ENCODE measurements around the gene ZG16B. TPM values are rescaled to one million over a fixed set of nuclear protein-coding genes. Genes with fewer than 3 reads are reported as not detected.

The ZG16B gene
- total and polyA plus RNA-seq, 2 of the 8 experiments (the other 6 are each of a cell fraction or from before 2014, with no cell fraction given), result 0.11 TPM; not detected in 1

GRCh38 chr16:2854700-2855309, 24.7 kb downstream of the ZG16B start:
- Histone ChIP-seq H2BK15ac (ENCODE audit: low read length) (no peak overlapping the region), H3K27me3 (replicated peaks in 1 of 4; ENCODE audit: control insufficient read depth in 3 of 4, extremely low read depth in 1 of 4, insufficient read depth in 3 of 4, low read length in 3 of 4) (peaks cover 2 to 21% (median 8%) of the 10 kb centered on the region in 4 experiments; a peak in 4 of 7 replicates), H4K91ac (replicated peaks; ENCODE audit: insufficient read length, low read length) (no peak overlapping the region), H4K5ac (ENCODE audit: insufficient read length, low read depth, low read length) (no peak overlapping the region), H3K23me2 (ENCODE audit: low read depth, low read length) (peaks cover 11% of the 10 kb centered on the region; the same call in 1 of the 2 replicates), H4K8ac (ENCODE audit: extremely low read depth, insufficient read depth, low read length) (no peak overlapping the region), H3K36me3 (ENCODE audit: control insufficient read depth in 2 of 4, insufficient read depth in 4 of 4, low read length in 3 of 4) (peaks cover 0 to 3% (median 0%) of the 10 kb centered on the region in 4 experiments; a peak in 1 of 8 replicates), H3K9me3 (ENCODE audit: insufficient read depth in 2 of 2, low read depth in 1 of 2, low read length in 1 of 2) (peaks cover 8 to 15% of the 10 kb centered on the region in 2 experiments), H2BK20ac (ENCODE audit: low read length) (no peak overlapping the region), H3K9ac (replicated peaks in 1 of 4; ENCODE audit: extremely low read depth in 1 of 4, low read depth in 3 of 4, low read length in 3 of 4) (no peak overlapping the region), H3K27ac (ENCODE audit: low read depth, low read length) (no peak overlapping the region), H4K20me1 (replicated peaks in 1 of 2; ENCODE audit: control insufficient read depth in 1 of 2, insufficient read depth in 2 of 2, low read length in 2 of 2) (no peaks in the 10 kb centered on the region), H2AK5ac (ENCODE audit: low read depth, low read length) (no peak overlapping the region), H3K14ac (ENCODE audit: insufficient read length) (no peak overlapping the region), H3K4me3 (ENCODE audit: extremely low read depth in 1 of 4, insufficient read depth in 2 of 4, low read depth in 3 of 4, low read length in 4 of 4) (no peak overlapping the region), H3K18ac (ENCODE audit: extremely low read depth, low read length) (no peak overlapping the region), H2BK5ac (ENCODE audit: low read depth, low read length) (no peak overlapping the region), H3K56ac (replicated peaks; ENCODE audit: insufficient read length, low read depth, low read length) (no peak overlapping the region), H3K23ac (ENCODE audit: insufficient read length) (no peak overlapping the region), H3K4me1 (replicated peaks in 1 of 4; ENCODE audit: control insufficient read depth in 3 of 4, insufficient read depth in 4 of 4, low read length in 3 of 4) (peaks cover 3 to 12% (median 6%) of the 10 kb centered on the region in 4 experiments; a peak in 5 of 7 replicates), H2BK120ac (replicated peaks; ENCODE audit: low read depth, low read length) (no peak overlapping the region), H3K4me2 (ENCODE audit: insufficient read depth in 1 of 2, low read depth in 2 of 2, low read length in 2 of 2) (no peak overlapping the region), H3K79me2 (ENCODE audit: control insufficient read depth in 1 of 2, insufficient read depth in 2 of 2, low read length in 2 of 2) (no peaks in the 10 kb centered on the region), H2AFZ (ENCODE audit: low read length) (no peak overlapping the region), H2BK12ac (ENCODE audit: low read depth, low read length) (no peak overlapping the region), H3K79me1 (ENCODE audit: low read depth, low read length) (no peaks in the 10 kb centered on the region), H3K4ac (replicated peaks; ENCODE audit: insufficient read length, low read depth, low read length) (no peak overlapping the region)
- 87% methylated on average over 5 of the region's 5 CpGs; no CpG with 5 or more reads in 1 of the 2 experiments for WGBS, 2 experiments (ENCODE audit: extremely low coverage in 1 of 2, insufficient coverage in 1 of 2, insufficient read length in 1 of 2, insufficient replicate concordance in 2 of 2, low coverage in 1 of 2, low lambda C conversion rate in 2 of 2, missing lambda C conversion rate in 1 of 2)
- ChIA-PET POLR2A (ENCODE audit: partially characterized antibody) (interaction anchor here (1.1 to 1.7 kb wide), 4 partner anchors 12 to 172 kb away, joined by 3 to 4 read pairs (median 3); partner anchors contain the start of gene KCTD5), CTCF (ENCODE audit: partially characterized antibody) (interaction anchor here (0.6 to 7.3 kb wide), 33 partner anchors 9 to 506 kb away, joined by 3 to 74 read pairs (median 4); partner anchors contain the start of gene ZG16B)
- TF ChIP-seq RAD21 (IDR thresholded peaks at IDR 0.05 in 1 of 2, conservative IDR thresholded peaks at IDR 0.05 in 1 of 2; ENCODE audit: low read depth in 2 of 2, low read length in 2 of 2), result peak; percentile 34 to 39
- no peak for TF ChIP-seq FOSL1 (IDR thresholded peaks at IDR 0.05; ENCODE audit: insufficient read depth, low read depth, low read length)
- no peak for TF ChIP-seq NANOG (IDR thresholded peaks at IDR 0.05; ENCODE audit: insufficient read depth, low read depth, low read length, poor library complexity, severe bottlenecking)
- no peak for TF ChIP-seq CEBPB (IDR thresholded peaks at IDR 0.05; ENCODE audit: low read depth, low read length)
- TF ChIP-seq, protein P1, sequence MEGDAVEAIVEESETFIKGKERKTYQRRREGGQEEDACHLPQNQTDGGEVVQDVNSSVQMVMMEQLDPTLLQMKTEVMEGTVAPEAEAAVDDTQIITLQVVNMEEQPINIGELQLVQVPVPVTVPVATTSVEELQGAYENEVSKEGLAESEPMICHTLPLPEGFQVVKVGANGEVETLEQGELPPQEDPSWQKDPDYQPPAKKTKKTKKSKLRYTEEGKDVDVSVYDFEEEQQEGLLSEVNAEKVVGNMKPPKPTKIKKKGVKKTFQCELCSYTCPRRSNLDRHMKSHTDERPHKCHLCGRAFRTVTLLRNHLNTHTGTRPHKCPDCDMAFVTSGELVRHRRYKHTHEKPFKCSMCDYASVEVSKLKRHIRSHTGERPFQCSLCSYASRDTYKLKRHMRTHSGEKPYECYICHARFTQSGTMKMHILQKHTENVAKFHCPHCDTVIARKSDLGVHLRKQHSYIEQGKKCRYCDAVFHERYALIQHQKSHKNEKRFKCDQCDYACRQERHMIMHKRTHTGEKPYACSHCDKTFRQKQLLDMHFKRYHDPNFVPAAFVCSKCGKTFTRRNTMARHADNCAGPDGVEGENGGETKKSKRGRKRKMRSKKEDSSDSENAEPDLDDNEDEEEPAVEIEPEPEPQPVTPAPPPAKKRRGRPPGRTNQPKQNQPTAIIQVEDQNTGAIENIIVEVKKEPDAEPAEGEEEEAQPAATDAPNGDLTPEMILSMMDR (IDR thresholded peaks at IDR 0.05; ENCODE audit: control extremely low read depth in 1 of 3, insufficient read depth in 1 of 3, low read depth in 1 of 3, low read length in 3 of 3), result peak; percentile 62 to 74 (median 65)
- no peak for TF ChIP-seq KDM1A (IDR thresholded peaks at IDR 0.05; ENCODE audit: borderline replicate concordance, low read length)
- TF ChIP-seq MAX (IDR thresholded peaks at IDR 0.05), result no peak
- DNase-seq (ENCODE audit: low read depth in 1 of 2, low spot score in 2 of 2) (peak in 1 of 2 experiments; percentile 80), FAIRE-seq (peak; percentile 88)

Data from H1 (cell line).